ENCODE measurements around the gene TTC39A. TPM values are rescaled to one million over a fixed set of nuclear protein-coding genes. Genes with fewer than 3 reads are reported as not detected.
"Not testable (repeated sequence)": the region's sequence is repeated elsewhere in the genome, so short reads cannot be mapped to it uniquely, and the experiment has no call there.

The TTC39A gene
- total RNA-seq, 1 donor from 2014 or later, result 1.4 TPM

DNA sequence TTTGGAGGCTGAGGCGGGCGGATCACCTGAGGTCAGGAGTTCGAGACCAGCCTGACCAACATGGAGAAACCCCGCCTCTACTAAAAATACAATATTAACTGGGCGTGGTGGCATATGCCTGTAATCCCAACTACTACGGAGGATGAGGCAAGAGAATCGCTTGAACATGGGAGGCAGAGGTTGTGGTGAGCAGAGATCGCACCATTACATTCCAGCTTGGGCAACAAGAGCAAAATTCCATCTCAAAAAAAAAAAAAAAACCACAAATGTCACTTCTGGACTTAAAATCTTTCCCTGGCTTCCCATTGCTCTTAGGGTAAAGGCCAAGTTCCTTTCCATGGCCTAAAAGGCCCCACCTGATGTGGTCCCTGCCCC, 5.4 kb downstream of the TTC39A start:
- H3K9me3 ChIP-seq (ENCODE audit: insufficient read depth, low read depth, low read length); FAIRE-seq; H4K20me1 ChIP-seq (ENCODE audit: insufficient read depth, low read length); H3K36me3 Mint-ChIP-seq (ENCODE audit: low read depth, unreplicated experiment); H3K27me3 ChIP-seq (ENCODE audit: insufficient read depth, low read length); H3K9ac ChIP-seq (ENCODE audit: low read length); H3K9me3 Mint-ChIP-seq (ENCODE audit: unreplicated experiment); H3K4me1 Mint-ChIP-seq (ENCODE audit: low read depth, unreplicated experiment); DNase-seq (ENCODE audit: low read depth); H3K36me3 ChIP-seq (ENCODE audit: insufficient read depth, low read length); H3K4me3 ChIP-seq (ENCODE audit: insufficient read depth, low read depth, low read length); H3K27ac ChIP-seq (ENCODE audit: low read depth, low read length); H3K4me2 ChIP-seq (ENCODE audit: low read length); H3K79me2 ChIP-seq (ENCODE audit: insufficient read depth, low read length); H2AFZ ChIP-seq (ENCODE audit: low read depth, low read length); H3K4me3 Mint-ChIP-seq (ENCODE audit: unreplicated experiment): not testable (repeated sequence)
- Mint-ChIP-seq H3K27me3 (ENCODE audit: low read depth, unreplicated experiment) (peaks cover 13% of the 10 kb centered on the region), H3K27ac (ENCODE audit: unreplicated experiment) (peak overlapping the region; percentile 47)
- H3K4me1 ChIP-seq (ENCODE audit: insufficient read depth, low read length), result peaks cover 11% of the 10 kb centered on the region

DNA sequence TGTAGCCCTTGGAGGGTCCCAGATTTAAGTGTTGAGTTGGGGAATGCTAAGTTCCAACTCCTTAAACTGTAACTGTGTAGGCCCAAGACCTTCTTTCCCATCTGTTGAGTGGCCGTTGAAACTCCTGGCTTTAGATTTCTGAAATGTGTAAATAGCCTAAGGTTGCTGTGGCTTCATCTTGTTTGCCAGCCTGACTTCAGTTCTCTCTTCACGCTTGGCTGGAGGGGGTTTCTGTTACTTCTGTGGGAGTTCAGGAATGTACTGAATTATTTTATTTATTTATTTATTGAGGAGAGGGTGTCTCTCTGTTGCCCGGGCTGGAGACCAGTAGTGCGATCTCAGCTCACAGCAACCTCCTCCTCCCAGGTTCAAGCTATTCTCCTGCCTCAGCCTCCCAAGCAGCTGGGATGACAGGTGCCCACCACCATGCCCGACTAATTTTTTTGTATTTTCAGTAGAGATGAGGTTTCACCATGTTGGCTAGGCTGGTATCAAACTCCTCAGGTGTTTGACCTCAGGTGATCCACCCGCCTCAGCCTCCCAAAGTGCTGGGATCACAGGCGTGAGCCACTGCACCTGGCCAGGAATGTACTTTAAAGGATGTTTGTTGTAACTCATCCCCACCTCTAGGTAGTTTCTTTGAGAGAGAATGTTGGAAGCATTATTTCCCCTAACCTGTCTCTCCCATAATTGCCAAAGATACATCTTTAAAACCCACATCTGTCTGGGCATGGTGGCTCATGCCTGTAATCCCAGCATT, 5.9 kb downstream of the TTC39A start:
- peak overlapping the region; percentile 47 for H3K27ac Mint-ChIP-seq (ENCODE audit: unreplicated experiment)
- no peak for TF ChIP-seq EZH2 (IDR thresholded peaks at IDR 0.05; ENCODE audit: insufficient read depth, low read length)
- TF ChIP-seq, protein P1, sequence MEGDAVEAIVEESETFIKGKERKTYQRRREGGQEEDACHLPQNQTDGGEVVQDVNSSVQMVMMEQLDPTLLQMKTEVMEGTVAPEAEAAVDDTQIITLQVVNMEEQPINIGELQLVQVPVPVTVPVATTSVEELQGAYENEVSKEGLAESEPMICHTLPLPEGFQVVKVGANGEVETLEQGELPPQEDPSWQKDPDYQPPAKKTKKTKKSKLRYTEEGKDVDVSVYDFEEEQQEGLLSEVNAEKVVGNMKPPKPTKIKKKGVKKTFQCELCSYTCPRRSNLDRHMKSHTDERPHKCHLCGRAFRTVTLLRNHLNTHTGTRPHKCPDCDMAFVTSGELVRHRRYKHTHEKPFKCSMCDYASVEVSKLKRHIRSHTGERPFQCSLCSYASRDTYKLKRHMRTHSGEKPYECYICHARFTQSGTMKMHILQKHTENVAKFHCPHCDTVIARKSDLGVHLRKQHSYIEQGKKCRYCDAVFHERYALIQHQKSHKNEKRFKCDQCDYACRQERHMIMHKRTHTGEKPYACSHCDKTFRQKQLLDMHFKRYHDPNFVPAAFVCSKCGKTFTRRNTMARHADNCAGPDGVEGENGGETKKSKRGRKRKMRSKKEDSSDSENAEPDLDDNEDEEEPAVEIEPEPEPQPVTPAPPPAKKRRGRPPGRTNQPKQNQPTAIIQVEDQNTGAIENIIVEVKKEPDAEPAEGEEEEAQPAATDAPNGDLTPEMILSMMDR (IDR thresholded peaks at IDR 0.05; ENCODE audit: insufficient read depth, low read depth, low read length), result no peak
- no peak overlapping the region for H3K4me3 ChIP-seq (ENCODE audit: insufficient read depth, low read depth, low read length)

DNA sequence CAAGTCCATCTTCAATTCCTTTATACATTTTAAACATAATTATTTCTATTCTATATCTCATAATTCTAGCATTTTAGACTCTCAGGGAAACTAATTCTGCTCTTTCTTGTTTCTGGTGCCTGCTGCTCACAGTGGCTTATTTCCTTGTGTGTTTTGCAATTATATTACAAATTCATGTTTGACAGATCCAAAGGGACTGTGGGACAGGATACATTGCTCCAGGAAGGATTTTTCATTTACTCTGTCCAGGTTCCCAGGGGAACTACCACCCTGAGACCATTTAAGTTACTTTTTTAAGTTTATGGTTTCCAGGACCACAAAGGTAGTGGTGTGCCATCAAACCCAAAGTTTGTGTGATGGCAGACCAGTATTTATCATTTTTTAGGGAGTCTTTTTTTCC, 6.6 kb downstream of the TTC39A start:
- no peak overlapping the region for H3K4me3 ChIP-seq (ENCODE audit: insufficient read depth, low read depth, low read length)
- peaks cover 7% of the 10 kb centered on the region for H3K4me1 ChIP-seq (ENCODE audit: insufficient read depth, low read length)
- no peak overlapping the region for H2AFZ ChIP-seq (ENCODE audit: low read depth, low read length)
- Mint-ChIP-seq H3K27me3 (ENCODE audit: low read depth, unreplicated experiment) (peaks cover 13% of the 10 kb centered on the region), H3K4me3 (ENCODE audit: unreplicated experiment) (no peak overlapping the region), H3K36me3 (ENCODE audit: low read depth, unreplicated experiment) (no peaks in the 10 kb centered on the region), H3K4me1 (ENCODE audit: low read depth, unreplicated experiment) (peaks cover 6% of the 10 kb centered on the region), H3K27ac (ENCODE audit: unreplicated experiment) (no peak overlapping the region), H3K9me3 (ENCODE audit: unreplicated experiment) (peaks cover 3% of the 10 kb centered on the region)
- no peaks in the 10 kb centered on the region for H3K9me3 ChIP-seq (ENCODE audit: insufficient read depth, low read depth, low read length)
- DNase-seq (ENCODE audit: low read depth) (no peak), FAIRE-seq (no peak)
- H3K79me2 ChIP-seq (ENCODE audit: insufficient read depth, low read length), result no peaks in the 10 kb centered on the region
- H3K27ac ChIP-seq (ENCODE audit: low read depth, low read length), result no peak overlapping the region
- no peaks in the 10 kb centered on the region for H4K20me1 ChIP-seq (ENCODE audit: insufficient read depth, low read length)
- no peak for TF ChIP-seq EZH2 (IDR thresholded peaks at IDR 0.05; ENCODE audit: insufficient read depth, low read length)
- TF ChIP-seq, protein P1 (IDR thresholded peaks at IDR 0.05; ENCODE audit: insufficient read depth, low read depth, low read length), result no peak
- H3K27me3 ChIP-seq (ENCODE audit: insufficient read depth, low read length), result no peaks in the 10 kb centered on the region
- H3K4me2 ChIP-seq (ENCODE audit: low read length), result no peak overlapping the region
- no peak overlapping the region for H3K9ac ChIP-seq (ENCODE audit: low read length)
- H3K36me3 ChIP-seq (ENCODE audit: insufficient read depth, low read length), result no peaks in the 10 kb centered on the region

More for the DNA sequence above, 5.9 kb downstream of the TTC39A start:
- no peak overlapping the region for H2AFZ ChIP-seq (ENCODE audit: low read depth, low read length)
- H3K4me1 ChIP-seq (ENCODE audit: insufficient read depth, low read length), result peaks cover 11% of the 10 kb centered on the region
- Mint-ChIP-seq H3K27me3 (ENCODE audit: low read depth, unreplicated experiment) (peaks cover 13% of the 10 kb centered on the region), H3K9me3 (ENCODE audit: unreplicated experiment) (peaks cover 3% of the 10 kb centered on the region), H3K36me3 (ENCODE audit: low read depth, unreplicated experiment) (no peaks in the 10 kb centered on the region), H3K4me1 (ENCODE audit: low read depth, unreplicated experiment) (peaks cover 10% of the 10 kb centered on the region), H3K4me3 (ENCODE audit: unreplicated experiment) (no peak overlapping the region)
- H3K4me2 ChIP-seq (ENCODE audit: low read length), result no peak overlapping the region
- no peaks in the 10 kb centered on the region for H3K79me2 ChIP-seq (ENCODE audit: insufficient read depth, low read length)
- H3K36me3 ChIP-seq (ENCODE audit: insufficient read depth, low read length), result no peaks in the 10 kb centered on the region
- DNase-seq (ENCODE audit: low read depth) (no peak), FAIRE-seq (no peak)
- H3K9ac ChIP-seq (ENCODE audit: low read length), result no peak overlapping the region
- H4K20me1 ChIP-seq (ENCODE audit: insufficient read depth, low read length), result no peaks in the 10 kb centered on the region
- no peaks in the 10 kb centered on the region for H3K9me3 ChIP-seq (ENCODE audit: insufficient read depth, low read depth, low read length)
- H3K27me3 ChIP-seq (ENCODE audit: insufficient read depth, low read length), result no peaks in the 10 kb centered on the region
- no peak overlapping the region for H3K27ac ChIP-seq (ENCODE audit: low read depth, low read length)
